Activated CD4-positive, alpha-beta T cell treated with anti-CD3 and anti-CD28 coated beads, Interleukin-2, amount 50 U/mL, for 48 hours (primary cell): Measurements from ENCODE around the gene PKN2.

Experiments
- DNase-seq, 2 experiments: peaks; one replicate each; pipeline ENCODE4 v3.0.0-alpha.2; 2020

PKN2 gene

GRCh38 chr1:88683541-88684481 is at the start of gene PKN2:
PKN2 (plus strand) TSS chr1:88684273; CDS start chr1:88684581, 308 bp downstream.
- DNase-seq, result peak; percentile 96

DNA sequence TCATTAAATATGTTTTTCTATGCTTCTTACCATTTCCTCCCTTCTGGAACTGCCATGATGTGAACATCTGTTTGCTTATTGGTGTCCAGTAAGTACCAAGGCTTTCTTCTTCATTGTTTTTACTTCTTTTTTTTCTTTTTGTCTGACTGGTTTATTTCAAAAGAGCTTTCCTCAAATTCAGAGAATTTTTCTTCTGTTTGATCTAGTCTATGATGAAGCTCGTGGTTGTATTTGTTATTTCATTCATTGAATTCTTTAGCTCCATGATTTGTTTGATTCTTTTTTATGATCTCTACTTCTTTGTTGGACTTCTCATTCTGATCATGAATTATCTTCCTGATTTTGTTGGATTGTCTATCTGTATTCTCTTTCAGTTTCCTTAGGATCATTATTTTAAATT is 49.5 kb upstream of the PKN2 start:
- DNase-seq, result no peak

GRCh38 chr1:88640060-88640459 is 44.0 kb upstream of the PKN2 start:
- DNase-seq, result no peak

GRCh38 chr1:88645886-88646285 is 38.2 kb upstream of the PKN2 start:
- DNase-seq, result no peak

- no peak for DNase-seq
Measured at GRCh38 chr1:88646476-88647248, 37.4 kb upstream of the PKN2 start.

GRCh38 chr1:88647249-88647645 is 36.8 kb upstream of the PKN2 start:
- DNase-seq, result no peak

GRCh38 chr1:88647749-88648415 is 36.2 kb upstream of the PKN2 start:
- DNase-seq, result no peak

DNA sequence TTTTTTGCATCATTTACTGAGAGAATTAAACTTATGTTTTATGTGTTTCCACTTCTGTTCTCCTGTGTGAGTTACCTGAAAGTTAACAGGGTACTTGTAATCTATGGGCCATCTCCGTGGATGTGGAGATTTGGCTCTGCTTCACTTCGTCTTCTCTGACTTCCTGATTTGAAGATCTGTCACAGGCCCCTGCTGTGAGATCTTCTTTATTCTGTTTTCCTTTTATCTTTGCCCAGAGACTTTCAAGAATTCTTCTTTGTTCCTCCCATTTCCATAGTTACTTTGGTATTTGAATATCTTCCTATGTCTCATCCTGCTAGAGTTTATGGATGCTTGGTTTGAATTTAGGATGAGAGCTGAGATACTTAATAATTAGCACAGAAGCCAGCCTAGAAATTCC is 35.4 kb upstream of the PKN2 start:
- DNase-seq, result no peak

GRCh38 chr1:88649932-88650331 is 34.1 kb upstream of the PKN2 start:
- DNase-seq, result no peak

DNA sequence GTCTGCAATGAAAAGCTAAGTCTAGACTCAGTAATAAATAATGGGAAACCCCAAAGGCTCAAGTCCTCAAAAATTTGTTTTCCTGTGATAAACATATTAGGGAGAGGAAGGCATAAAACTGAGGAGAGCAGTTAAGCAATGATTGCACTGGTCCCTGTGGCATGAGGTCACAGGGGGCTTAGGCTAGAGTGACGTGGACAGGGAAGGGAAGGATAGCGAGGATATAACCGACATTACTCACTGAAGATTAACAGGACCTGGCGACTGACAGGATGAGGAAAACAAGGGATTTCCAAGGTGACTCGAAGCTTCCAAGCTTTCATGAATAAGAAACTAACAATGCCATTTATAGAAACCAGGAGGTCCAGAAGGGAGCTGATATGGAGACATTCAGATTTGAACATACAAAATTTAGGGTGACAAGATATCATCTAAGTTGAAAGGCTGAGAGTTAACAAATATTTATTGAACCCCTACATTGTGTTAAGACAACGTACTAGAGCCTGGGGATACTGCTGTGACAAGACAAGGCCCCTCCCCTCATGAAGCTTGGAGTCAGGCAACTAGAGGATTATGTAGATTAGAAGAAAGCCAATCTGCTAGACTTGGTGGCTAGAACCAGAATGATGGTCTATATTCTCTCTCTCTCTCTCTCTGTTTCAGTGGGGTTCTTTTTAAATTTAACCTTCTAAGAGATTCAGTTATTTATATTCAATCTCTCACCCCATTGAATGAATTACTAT is 33.2 kb upstream of the PKN2 start:
- no peak for DNase-seq

- DNase-seq, result no peak
Measured at GRCh38 chr1:88655140-88655539, 28.9 kb upstream of the PKN2 start.

DNA sequence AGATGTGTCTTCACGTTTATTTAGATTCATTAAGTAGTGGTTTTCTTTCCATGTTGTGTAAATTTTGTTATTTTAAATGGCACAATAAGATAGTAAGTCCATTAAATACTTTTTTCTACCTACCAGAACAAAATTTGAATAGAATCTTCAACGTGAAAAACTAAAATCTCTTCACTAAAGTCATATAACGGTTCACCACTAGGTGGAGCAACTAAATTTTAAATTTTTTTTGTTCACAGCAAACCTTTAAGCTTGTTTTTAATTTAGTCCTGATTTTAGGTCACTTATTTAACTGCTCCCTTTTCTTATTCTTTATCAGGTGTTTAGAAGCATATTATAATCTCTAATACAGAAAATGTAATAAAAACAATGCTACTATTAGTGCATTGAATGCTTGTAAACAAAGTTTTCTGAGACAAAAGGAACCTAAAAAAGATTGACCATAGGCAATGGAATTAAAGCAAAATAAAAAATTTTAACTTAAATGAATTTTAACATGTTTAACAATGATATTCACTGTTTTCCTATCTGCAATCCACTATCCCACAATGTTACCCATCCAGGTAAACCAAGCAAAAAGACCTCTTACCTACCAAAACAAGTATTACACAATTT is 28.3 kb upstream of the PKN2 start:
- no peak for DNase-seq

DNA sequence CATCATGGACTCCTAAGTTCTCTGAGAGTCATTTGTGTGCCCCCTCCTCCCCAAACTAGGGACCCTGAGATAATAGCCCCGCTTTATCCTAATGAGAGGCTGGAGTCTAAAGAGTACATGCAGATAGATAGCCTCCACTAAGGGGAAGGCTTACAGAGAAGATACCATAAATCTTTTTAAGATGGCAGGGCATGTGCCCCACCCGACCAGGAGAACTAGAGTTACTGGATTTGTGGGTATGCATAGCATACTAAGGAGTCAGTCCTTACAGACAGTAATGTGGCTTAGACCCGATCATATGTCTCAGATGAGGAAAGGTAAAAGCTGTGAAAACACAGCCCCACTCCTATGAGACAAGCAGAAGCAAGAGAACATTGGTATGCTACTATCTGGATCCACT is 25.7 kb upstream of the PKN2 start:
- DNase-seq, result no peak

DNA sequence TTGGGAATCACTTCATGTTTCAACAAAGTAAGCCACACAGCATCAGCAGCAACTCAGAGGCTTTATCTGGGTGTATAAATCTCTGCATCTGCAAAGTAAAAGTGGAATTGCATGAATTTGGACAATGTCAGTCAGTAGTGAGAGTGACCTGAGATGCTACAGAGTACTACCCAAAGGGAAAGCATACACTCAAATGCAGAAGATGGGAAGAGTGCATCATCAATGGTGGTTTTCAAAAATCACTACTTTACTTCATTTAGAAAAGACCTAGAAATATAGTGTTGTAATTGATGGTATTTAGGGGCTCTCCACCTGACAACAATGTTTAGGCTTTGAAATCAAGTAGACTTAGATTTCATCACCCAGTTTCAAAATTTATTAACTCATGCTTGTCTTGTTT is 24.5 kb upstream of the PKN2 start:
- DNase-seq, result no peak

DNA sequence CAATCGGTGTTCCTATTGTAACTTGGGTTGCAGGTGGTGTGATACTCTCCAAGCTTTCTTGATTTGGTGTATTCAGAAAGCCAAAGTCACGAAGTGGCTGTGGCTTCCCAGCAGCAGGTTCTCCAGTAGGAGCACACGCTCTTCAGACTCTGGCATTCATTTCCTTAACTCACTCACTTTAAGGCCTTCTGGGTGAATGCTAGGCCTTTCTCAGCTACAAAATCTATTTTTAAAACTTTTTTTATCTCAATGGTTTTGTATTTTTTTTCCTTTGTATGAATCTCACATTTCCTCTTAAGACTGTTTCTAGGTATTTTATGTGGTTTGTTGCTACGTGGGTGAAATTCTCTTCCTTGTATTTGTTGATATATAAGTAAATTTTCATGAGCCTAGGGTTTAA is 22.9 kb upstream of the PKN2 start:
- no peak for DNase-seq

- no peak for DNase-seq
Measured at GRCh38 chr1:88661951-88662699, 21.9 kb upstream of the PKN2 start.

GRCh38 chr1:88662723-88663122 is 21.4 kb upstream of the PKN2 start:
- no peak for DNase-seq

DNA sequence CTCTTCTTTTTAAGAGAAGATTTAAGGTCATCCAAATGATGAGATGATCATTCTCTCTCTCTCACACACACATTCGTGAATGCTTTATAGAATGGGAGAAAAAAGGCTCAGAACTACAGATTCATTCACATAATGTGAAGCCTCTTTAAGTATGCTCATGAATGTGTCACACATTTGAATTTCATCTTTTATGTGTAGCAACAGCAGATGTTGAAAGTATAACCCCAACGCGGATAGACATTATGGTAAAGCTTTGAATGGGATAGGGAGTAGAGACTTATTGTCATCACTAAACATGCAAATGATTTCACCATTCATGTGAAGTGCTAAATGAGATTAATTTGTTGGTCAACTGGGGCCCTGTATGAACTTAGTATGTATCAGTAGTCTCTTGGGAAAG is 15.7 kb upstream of the PKN2 start:
- no peak for DNase-seq

- no peak for DNase-seq
Measured at GRCh38 chr1:88670462-88670861, 13.6 kb upstream of the PKN2 start.

- no peak for DNase-seq
Measured at GRCh38 chr1:88673446-88673845, 10.6 kb upstream of the PKN2 start.

- DNase-seq, result no peak
Measured at GRCh38 chr1:88678405-88678804, 5.7 kb upstream of the PKN2 start.

GRCh38 chr1:88680471-88680870 is 3.6 kb upstream of the PKN2 start:
- DNase-seq, result no peak
